Thyroid gland (tissue), 4 donors: Measurements from ENCODE around the gene CCDC187. TPM values are rescaled to one million over a fixed set of nuclear protein-coding genes. Genes with fewer than 3 reads are reported as not detected.

Experiments
- DNase-seq, 2 donors: peaks; one replicate each; pipeline ENCODE4 v3.0.0-alpha.2; 2019
- H3K27ac ChIP-seq, 3 donors: fragments of 200-600 bp; sonication (generic); 1 replicate in 2 of 3; 2 replicates in 1 of 3; pipeline ENCODE4 v1.5.1; 2016 to 2019; ENCODE audit warnings: mild to moderate bottlenecking in 1 of 3, moderate library complexity in 1 of 3
- H3K27me3 ChIP-seq: fragments of 200-600 bp; sonication (generic); one replicate; pipeline ENCODE4 v1.5.1; 2019
- H3K36me3 ChIP-seq, 2 donors: fragments of 200-600 bp; sonication (generic); one replicate each; pipeline ENCODE4 v1.5.1; 2016 to 2019
- H3K4me1 ChIP-seq, 2 donors: fragments of 200-600 bp; sonication (generic); one replicate each; pipeline ENCODE4 v1.5.1; 2017 to 2019
- H3K4me3 ChIP-seq, 3 donors: fragments of 200-600 bp; sonication (generic); replicated peaks in 1 of 3; 1 replicate in 2 of 3; 2 replicates in 1 of 3; pipeline ENCODE4 v1.5.1; 2016; ENCODE audit warnings: mild to moderate bottlenecking in 1 of 3
- H3K9me3 ChIP-seq: fragments of 200-600 bp; sonication (generic); one replicate; pipeline ENCODE4 v1.5.1; 2017
- POLR2A ChIP-seq, 2 donors: fragments of 450-650 bp; IDR thresholded peaks; one replicate each; pipeline ENCODE4 v1.6.1; 2017; ENCODE audit warnings: antibody characterized with exemption in 2 of 2, mild to moderate bottlenecking in 2 of 2, moderate library complexity in 1 of 2
- WGBS, 2 donors: methylation state at CpG; one replicate each; pipeline ENCODE4 v1.1.5; 2017; 5-methylcytosine and 5-hydroxymethylcytosine counted together
- intact Hi-C: fragments of 100-400 bp; cut with DNase I; formaldehyde crosslinking; loops from one replicate; pipeline ENCODE4 v1.15.1; 2023
- total RNA-seq, 4 donors: library from RNA; depleted of rRNA; stranded (reverse); fragments of >200 nt; gene quantifications; one replicate each; pipeline ENCODE4 v1.2.3, GENCODE V29; 2016
- TF ChIP-seq, protein P1 (sequence below), 6 experiments: fragments of 200-600 bp in 3 of 6; fragments of 450-650 bp in 3 of 6; sonication (generic) in 3 of 6; IDR thresholded peaks; one replicate each; pipeline ENCODE4 v1.5.1; 2016 to 2019; ENCODE audit warnings: antibody characterized with exemption in 6 of 6, mild to moderate bottlenecking in 2 of 6, inconsistent platforms in 1 of 6, moderate library complexity in 1 of 6

Gene CCDC187
- total RNA-seq, 4 donors from 2014 or later: 5.2 to 9.1 (median 6.2) TPM

DNA sequence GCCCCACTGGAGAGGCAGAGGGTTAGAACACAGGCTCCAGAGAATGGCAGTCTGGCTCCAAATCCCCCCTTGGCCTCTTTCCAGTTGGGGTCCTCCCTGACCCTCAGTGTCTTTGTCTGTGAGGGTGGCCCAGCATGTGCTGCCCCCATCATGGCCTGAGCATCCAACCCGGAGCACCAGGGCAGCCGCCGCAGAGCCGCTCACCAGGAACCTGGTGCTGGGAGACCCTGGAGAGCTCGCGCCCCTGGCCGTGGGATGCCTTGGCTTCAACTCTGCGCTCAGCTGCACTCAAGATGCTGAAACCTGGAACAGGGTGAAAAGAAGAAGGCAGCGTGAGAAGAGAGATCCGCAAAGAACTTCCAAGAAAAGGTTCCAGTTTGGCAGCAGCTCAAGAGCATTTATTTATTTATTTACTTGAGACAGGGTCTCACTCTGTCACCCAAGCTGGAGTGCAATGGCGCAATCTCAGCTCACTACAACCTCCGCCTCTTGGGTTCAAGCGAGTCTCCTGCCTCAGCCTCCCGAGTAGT, 3.8 kb downstream of the CCDC187 start:
- TF ChIP-seq, protein P1, sequence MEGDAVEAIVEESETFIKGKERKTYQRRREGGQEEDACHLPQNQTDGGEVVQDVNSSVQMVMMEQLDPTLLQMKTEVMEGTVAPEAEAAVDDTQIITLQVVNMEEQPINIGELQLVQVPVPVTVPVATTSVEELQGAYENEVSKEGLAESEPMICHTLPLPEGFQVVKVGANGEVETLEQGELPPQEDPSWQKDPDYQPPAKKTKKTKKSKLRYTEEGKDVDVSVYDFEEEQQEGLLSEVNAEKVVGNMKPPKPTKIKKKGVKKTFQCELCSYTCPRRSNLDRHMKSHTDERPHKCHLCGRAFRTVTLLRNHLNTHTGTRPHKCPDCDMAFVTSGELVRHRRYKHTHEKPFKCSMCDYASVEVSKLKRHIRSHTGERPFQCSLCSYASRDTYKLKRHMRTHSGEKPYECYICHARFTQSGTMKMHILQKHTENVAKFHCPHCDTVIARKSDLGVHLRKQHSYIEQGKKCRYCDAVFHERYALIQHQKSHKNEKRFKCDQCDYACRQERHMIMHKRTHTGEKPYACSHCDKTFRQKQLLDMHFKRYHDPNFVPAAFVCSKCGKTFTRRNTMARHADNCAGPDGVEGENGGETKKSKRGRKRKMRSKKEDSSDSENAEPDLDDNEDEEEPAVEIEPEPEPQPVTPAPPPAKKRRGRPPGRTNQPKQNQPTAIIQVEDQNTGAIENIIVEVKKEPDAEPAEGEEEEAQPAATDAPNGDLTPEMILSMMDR (IDR thresholded peaks at IDR 0.05): no peak
- no peaks in the 10 kb centered on the region for H3K27me3 ChIP-seq
- no peaks in the 10 kb centered on the region for H3K9me3 ChIP-seq
- no peak overlapping the region for H3K4me3 ChIP-seq
- DNase-seq: no peak
- no peak overlapping the region for H3K27ac ChIP-seq
- H3K36me3 ChIP-seq: no peaks in the 10 kb centered on the region
- intact Hi-C loops: no loop called here
- peaks cover 0 to 11% of the 10 kb centered on the region in 2 donors for H3K4me1 ChIP-seq
- WGBS, 2 donors: 81 to 90% methylated on average over 10 to 14 of the region's 14 CpGs

DNA sequence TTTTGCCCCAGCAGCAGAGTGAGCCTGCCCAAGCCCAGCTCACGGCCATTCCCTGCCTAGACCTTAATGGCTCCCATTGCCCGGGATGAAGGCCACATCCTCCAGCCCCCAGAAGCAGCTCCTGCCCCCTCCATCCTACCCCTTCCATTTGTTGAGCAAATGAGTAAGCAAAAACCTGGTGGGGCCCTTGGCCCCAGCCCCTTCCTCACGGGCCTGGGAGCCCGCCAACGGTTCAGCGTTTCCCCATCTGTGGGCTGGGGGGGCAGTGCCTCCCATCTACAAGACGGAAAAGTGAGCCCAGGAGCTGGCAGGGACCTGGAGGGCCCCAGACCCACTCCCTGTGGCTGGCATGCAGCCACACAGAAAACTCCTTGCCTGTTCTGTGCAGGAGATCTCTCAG, 4.4 kb downstream of the CCDC187 start:
- H3K4me1 ChIP-seq: peaks cover 0 to 11% of the 10 kb centered on the region in 2 donors
- no peaks in the 10 kb centered on the region for H3K27me3 ChIP-seq
- 69 to 71% methylated on average over 6 to 7 of the region's 7 CpGs for WGBS, 2 donors
- intact Hi-C loops: no loop called here
- no peak overlapping the region for H3K27ac ChIP-seq
- no peak overlapping the region for H3K4me3 ChIP-seq
- no peak for DNase-seq
- no peaks in the 10 kb centered on the region for H3K9me3 ChIP-seq
- no peak for TF ChIP-seq POLR2A (IDR thresholded peaks at IDR 0.05)
- TF ChIP-seq, protein P1 (IDR thresholded peaks at IDR 0.05): no peak
- no peaks in the 10 kb centered on the region for H3K36me3 ChIP-seq

DNA sequence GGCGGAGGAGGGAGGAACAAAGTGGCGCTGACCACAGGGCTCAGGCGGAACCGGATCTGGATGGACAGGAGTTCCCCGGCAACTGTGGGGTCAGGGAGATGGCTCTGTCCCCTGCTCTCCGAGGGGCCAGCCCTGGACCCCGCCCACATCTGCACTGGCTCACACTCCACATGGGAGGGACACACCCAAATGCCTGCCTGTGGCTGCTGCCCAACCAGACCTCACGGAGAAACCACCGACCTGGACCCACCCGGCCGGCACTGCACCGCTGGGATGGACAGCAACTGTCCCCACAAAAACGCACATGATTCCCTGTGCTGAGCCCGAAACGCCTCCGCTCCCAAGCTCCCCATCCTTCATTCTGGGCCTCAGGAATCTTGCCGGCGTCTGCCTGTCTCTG, 4.8 kb downstream of the CCDC187 start:
- peaks cover 0 to 11% of the 10 kb centered on the region in 2 donors for H3K4me1 ChIP-seq
- no peak for DNase-seq
- 81 to 84% methylated on average over 9 to 18 of the region's 18 CpGs for WGBS, 2 donors
- no peak overlapping the region for H3K4me3 ChIP-seq
- no peaks in the 10 kb centered on the region for H3K9me3 ChIP-seq
- intact Hi-C loops: no loop called here
- no peaks in the 10 kb centered on the region for H3K36me3 ChIP-seq
- no peak for TF ChIP-seq POLR2A (IDR thresholded peaks at IDR 0.05)
- TF ChIP-seq, protein P1 (IDR thresholded peaks at IDR 0.05): no peak
- no peak overlapping the region for H3K27ac ChIP-seq
- no peaks in the 10 kb centered on the region for H3K27me3 ChIP-seq

- Histone ChIP-seq H3K9me3 (no peaks in the 10 kb centered on the region), H3K27ac (no peak overlapping the region), H3K27me3 (no peaks in the 10 kb centered on the region), H3K4me3 (no peak overlapping the region), H3K4me1 (peaks cover 0 to 11% of the 10 kb centered on the region in 2 donors), H3K36me3 (no peaks in the 10 kb centered on the region)
- 70 to 73% methylated on average over 22 to 23 of the region's 26 CpGs for WGBS, 2 donors
- no peak for DNase-seq
- TF ChIP-seq POLR2A (IDR thresholded peaks at IDR 0.05): no peak
- TF ChIP-seq, protein P1 (IDR thresholded peaks at IDR 0.05): no peak
- intact Hi-C loops: no loop called here
These were observed 5.8 kb downstream of the CCDC187 start for GRCh38 chr9:136297766-136298735.
